SKM-1 treated with dmso at 0.1 percent for 144 hours (cell line): ENCODE results near the gene VCAN.

Experiments
- DNase-seq: peaks from one replicate; lab custom pipeline; 2025; ENCODE audit not compliant: unreplicated experiment; lab: John Stamatoyannopoulos, UW

VCAN gene

DNA sequence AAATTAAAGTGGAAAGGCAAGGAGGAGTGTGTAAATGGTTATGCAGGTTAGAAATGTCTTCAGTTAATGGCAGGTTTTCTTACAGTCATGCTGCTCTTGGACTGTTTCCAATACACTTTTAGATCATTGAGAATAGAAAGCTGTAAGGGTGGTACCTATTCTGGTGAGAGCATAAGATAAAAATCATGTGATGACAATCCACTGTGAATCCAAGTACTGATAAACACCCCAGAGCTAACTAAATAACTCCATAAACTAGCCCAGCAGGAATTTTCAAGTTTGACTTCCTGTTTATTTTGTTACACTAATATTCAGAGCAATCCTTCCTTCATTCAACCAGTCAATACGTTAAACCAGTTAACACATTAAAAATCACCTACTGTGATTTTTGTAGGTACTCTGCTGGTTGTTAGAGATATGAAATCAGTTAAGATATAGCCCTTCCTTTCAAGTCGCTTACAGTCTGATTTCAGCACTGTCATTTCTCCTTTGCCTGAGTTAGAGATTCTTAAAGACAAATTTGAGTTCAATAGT is 22.6 kb downstream of the VCAN start:
- DNase-seq, result no peak

DNA sequence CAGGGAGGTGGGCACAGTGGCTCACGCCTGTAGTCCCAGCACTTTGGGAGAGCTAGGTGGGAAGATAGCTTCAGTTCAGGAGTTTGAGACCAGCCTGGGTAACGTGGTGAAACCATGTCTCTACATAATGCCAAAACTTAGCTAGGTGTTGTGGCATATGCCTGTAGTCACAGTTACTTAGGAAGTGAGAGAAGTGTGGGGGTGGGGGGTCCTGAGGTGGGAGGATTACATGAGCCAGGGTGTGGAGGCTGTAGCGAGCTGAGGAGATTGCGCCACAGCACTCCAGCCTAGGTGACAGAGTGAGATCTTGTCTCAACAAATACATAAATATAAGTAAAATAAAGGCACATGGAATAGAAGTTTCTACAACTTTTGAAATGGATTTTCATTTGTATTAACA is 23.1 kb downstream of the VCAN start:
- DNase-seq, result no peak

DNA sequence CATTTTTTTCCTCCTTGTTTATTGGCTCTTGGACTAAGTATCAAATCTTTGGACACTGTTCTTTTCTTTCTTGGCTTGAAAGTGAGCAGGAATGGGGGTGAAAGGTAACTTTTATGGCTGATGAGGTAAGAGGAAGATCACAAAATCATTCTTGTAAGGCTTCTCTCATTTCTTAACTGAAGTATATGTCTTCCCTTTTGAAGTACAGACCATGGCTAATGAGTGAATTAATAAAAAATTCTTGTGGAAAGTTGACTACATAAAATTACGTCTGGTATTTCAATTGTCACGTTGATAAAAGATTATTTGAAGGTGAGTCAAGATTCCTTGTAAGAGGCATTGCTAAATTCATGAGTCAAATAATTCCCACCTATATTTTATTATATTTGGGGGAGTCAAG is 25.1 kb downstream of the VCAN start:
- no peak for DNase-seq

DNA sequence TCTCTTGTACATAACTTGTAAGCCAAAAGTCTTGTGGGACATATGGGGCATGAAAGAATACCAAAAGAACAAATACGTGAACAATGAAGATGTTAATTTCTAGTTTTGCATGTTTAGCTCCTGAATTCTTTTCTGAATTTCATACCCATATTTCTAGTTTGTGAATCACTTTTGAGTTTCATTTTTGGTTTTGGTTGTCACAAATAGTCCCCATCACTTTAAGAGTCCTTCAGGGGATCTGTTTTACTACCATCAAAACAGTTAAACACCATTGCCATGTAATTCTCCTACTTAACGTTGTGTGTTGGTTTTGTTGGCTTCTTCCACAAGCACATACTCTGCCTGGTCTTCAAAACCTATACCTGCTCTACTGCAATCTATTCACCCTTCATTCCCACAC is 27.0 kb downstream of the VCAN start:
- DNase-seq, result no peak

DNA sequence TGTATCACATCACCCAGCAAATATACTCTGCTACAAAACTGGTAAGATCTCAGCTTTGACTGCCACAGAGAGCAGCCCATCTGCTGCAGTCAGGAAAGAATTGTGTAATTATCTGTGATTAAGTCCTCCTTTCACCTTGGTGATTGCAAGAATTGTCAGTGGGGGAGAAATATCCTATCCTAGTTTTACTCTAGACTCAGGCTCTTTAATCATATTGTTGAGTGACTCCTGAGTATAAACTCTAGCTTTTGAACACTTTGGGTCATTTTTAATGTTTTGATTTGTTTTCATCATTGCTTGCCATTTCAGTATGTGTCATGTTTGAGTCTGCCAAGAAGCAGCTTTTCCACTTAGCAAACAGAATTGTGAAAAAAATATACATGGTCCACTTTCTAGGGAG is 32.1 kb downstream of the VCAN start:
- no peak for DNase-seq

DNA sequence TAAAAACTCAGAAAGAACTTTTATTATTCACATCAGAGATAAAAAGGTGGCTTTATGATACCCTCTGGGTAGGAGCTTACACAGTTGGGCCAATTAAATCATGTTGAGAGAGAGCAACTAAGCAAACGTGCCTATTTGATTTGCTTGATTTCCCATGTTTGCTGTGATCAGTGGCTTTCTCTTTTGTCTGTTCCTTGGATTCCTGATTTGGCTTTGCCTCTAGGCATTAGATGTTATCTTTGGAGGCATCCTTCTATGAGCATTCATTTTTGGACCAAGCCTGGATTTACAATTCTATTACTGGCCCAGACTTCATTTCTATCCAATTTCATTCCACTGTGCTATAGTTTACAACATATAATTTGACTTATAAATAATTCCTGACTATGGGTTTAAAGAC is 35.9 kb downstream of the VCAN start:
- DNase-seq, result no peak

DNA sequence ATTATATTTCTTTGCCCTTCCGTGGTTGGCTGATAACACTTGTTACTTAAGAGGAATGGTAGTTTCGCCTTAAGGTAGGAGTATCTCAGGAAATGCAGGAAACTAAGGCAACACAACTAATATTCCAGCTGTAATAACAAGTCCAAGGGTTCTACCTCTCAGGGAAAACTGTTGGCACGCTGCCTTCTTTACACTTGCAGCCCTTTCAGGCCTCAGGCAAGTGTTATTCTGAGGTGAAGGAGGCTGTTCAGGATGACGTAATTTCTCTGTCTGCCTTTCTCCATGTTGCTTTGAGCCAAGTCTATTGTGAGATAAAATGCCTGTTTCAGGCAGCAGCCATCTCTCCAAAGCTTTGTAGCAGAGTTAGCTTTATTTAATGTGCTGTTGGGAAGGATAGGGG is 38.0 kb downstream of the VCAN start:
- no peak for DNase-seq

DNA sequence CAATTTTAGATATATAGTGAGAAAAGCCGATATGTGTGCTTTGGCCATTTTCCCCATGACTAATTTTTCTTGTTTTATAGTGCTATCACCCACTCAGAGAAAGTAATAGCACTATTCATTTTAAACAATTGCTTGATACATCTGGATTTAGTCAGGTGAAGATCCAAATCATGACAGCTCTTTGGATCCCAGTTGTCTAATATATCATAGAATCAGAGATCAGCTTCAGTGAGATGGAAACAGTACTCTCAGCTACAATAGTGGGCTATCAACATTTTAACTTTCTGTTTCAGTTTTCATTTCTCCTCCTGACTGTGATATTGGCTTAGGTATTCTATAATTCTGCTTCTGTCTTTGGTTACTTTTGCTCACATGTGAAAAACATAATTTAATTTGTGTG is 38.7 kb downstream of the VCAN start:
- no peak for DNase-seq

DNA sequence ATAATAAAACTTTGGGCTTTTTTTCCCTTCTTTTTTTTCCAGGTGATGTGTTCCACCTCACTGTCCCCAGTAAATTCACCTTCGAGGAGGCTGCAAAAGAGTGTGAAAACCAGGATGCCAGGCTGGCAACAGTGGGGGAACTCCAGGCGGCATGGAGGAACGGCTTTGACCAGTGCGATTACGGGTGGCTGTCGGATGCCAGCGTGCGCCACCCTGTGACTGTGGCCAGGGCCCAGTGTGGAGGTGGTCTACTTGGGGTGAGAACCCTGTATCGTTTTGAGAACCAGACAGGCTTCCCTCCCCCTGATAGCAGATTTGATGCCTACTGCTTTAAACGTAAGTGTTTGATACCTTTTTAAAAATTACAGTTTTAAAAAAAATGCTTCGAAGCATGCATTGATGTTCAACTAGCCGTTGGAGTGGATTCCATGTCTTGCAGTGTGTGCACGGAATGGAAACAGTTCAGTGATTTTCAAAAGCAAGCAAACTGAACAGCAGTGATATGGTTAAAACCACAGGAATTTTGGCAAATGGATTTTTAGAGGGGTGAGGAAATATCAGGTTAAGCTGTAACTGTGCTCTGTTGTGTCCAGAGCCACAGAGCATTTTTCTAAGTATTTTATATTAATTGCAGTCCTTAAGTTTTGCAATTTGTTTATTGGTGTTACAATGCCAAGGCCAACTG is 40.7 kb downstream of the VCAN start:
- DNase-seq, result no peak

DNA sequence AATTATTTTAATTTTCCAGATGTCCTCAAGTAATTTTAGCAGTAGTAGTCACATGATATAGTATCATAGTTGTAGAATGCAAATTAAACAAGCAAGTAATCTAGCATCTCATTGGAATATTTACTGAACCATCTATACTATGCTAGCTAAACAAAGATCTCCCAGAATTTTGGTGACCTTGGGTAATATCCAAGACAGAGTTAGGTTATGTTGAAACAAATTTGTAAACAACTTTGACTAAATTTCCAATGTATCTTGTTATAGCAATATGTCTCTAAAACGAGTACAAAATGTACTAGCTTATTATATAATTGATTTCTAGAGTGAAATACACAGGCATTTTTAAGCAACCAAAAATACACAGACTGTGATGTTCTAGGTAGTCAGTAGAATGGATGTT is 41.5 kb downstream of the VCAN start:
- DNase-seq, result no peak

DNA sequence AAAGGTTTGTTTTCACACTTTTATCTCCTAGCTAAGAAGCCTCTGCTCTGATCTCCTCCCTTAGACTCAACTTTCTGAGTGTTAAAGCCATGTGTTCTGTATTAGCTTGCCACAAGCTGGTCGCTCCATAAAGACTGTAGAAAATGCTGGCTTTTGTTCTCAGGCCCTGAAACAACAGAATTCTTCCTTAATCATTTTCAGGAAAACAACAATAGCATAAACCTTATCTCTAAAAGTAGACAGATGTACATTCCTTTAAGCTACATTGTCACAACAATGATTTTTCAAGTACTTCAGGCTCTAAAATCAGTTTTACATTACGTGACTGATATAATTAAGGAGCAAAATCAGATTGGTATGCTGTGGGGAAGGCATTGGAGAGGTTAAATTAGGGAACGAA is 41.9 kb downstream of the VCAN start:
- DNase-seq, result no peak

DNA sequence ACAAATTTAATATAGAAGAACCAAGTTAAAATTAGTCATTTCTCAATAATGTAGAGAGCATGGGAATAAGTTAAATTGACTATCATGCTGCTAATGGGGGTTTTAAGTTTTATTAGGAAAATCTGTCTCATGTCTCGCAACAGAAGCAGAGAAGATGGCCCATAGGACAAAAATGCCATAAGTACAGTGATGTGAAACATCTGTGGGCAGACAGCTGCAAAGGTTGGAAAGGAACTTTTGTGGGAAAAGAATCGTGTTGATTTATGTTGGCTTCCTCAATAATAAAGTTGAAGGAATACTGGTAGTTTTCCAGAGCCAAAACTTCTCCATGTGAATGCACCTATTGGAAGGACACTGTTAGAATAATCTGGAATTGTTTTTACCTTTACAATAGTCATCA is 44.8 kb downstream of the VCAN start:
- no peak for DNase-seq

DNA sequence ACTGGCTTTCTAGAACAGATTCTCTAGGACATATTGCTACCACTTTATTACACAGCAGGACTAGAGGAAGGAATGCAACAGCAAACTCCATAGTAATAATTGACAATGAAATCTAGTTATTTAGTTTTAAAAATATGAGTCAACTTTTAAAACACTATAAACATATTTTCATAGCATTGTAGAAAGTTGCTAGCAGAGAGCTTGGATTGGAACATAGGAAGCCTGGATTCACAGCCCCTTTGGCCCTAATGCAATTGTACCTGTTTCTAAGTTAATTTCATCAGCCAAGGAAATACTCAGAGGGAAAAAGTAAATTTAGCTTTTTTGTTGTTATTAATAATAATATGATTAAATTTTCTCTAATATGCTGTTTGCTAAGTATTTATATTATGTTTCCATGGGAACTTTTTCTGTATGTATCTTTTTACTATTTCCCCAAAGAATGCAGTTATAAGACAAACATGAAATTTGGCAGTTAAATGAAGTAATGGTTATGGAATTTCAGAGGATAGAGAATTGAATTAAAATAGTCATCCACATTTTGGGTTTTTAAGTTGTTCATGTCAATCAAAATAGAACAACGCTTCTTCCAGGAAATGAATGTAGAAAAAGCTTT is 45.6 kb downstream of the VCAN start:
- DNase-seq, result no peak

DNA sequence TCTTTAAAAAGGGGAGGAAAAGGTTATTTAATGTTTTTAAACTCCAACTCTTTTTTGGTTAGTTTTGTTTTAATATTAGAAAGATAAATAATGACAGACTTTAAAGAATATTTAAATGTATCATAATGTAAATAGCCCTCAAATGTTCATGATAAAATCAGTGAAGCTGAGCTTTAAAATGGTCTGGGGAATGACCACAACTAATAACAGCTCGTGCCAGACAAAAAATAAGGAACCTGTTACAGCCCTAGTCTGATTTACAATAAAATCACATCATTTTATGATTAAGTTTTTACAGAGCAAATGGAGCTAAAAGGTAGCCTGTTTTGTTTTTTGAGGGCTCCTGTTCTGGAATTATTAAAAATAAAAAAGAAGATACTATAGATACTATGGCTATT is 46.1 kb downstream of the VCAN start:
- DNase-seq, result no peak

DNA sequence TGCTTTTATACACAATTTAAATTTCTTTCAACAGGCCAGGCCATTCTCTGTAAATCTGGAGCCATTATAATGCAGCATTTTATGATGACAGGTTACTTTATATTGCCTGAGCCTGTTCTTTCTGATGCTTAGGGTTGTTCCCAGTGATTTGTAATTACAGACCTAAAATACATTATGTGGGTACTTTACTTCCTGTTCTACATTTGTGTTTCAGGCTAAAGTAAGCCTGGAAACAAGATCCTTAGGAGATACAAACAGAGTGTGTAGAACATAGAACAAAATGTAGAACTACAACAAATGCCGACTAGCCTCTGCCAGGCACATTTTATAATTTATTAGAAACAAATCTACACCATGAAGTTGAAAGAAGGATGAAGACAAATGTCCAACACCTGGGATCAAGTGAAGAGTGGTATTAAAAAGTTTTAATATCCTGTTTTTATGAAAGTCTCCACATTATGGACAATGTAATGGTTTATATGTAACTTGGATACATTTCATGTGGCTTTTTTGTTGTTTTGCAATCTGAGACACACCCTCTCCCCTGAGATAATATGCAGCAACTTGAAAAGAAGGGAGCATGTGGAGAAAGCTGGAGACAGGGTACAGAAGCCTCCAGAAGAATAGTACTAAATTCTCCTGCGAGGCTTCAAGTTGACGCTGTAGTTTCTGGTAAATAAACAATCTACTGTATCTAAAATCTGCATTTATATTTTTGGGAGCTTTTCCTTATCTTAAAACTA is 46.9 kb downstream of the VCAN start:
- DNase-seq, result no peak

DNA sequence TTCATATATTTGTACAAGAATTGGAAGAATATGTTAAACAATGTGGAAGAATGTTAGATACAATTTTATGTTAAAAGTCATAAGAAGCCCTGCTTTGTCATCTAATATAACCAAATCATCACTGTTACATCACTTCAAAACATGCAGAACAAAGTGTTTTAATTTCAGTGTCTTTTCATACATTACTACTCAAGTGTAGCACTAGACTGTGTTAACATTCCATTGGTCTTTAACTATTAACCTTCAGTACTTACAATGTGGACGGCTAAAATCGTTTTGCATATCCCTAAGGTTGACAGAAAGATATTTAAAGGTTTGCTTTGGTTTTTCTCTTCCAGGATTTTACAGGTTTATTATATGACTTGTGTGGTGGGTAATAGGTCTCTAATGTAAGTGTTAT is 50.9 kb downstream of the VCAN start:
- no peak for DNase-seq

DNA sequence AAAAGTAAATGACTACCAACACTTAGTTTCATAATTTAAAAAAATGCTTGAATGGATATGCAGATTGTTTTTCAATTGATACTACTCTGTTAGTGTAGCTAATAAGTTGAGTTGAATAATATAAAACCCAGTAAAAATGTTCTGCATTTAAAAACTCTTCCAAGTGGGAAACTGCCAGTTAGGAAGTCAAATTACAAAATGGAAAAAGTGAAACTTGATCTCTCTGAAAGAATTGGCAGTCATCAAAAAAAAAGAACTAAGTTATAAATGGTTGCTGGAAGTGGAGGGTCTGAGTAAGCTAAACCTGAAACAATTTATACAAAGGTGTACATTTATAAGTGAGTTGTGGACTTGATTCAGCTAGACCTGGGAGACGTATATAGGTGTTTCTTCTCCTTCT is 52.4 kb downstream of the VCAN start:
- no peak for DNase-seq

DNA sequence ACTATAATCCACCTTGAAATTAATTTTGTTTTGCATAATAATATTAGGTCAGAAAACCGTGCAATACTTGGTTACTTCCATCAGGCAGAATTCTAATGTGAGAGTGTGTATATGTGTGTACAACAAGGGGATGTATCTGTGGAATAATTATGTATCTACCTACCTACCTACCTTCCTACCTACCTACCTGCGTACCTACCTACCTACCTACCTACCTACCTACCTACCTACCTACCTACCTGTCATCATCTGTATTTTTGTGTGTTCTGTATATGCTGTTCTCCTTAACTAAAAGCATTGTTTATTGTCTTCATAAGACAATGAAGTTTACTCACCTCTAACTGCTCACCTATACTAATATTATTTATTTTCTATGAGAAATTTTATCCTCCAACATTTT is 52.8 kb downstream of the VCAN start:
- DNase-seq, result no peak

DNA sequence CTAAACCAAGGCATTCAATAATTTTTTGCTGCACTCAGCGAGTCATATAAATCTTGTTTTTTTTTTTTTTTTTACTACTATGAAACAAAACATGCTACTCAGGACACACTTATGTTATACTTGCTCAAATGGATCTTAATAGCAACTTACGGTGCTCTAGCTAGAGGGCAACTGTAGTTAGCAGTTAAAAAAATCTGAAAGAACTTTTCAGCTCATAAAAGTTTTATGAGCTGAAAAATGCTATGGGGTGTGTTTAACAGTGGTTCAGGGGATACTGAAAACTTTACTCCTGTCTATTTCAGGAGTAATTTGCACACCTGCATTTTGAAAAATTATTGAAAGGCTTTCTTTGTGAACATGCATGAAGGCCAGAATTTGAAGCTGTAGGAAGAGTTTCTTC is 53.4 kb downstream of the VCAN start:
- no peak for DNase-seq

DNA sequence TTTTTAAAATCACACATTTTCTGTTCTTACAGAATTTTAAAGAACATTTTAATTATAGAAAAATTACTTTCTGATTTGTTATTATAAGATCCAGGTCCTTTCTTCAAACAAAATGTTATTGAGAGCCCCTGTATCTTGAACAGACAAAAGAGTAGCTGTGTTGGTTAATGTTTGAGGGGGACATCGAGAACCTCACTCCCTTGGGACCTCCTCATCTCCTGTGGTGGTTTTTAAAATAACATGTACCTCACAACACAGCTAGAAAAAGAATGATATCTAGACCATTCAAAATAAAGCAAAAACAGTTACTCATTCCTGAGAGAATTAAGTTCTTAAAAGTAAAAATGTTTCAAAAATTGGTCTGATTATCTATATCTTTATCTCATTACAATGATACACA is 54.7 kb downstream of the VCAN start:
- no peak for DNase-seq

DNA sequence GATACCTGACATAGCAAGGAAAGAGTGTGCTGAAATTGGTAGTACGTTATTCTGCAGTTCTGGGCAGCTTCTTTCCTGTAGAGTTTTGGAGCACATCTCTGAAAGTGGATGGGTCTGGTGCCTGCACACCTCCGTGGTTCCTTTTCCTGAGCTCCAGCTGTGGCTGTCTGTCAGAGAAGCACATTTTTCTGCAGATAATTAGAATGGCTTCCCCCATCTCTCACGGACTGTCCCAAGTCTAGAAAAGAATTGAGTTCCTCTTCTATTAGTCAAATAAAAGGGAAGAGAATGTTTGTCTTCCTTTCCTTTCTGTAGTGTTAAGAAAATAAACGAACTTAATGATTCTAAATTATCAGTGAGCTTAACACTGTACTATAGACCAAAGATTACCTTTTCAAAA is 55.7 kb downstream of the VCAN start:
- DNase-seq, result no peak

DNA sequence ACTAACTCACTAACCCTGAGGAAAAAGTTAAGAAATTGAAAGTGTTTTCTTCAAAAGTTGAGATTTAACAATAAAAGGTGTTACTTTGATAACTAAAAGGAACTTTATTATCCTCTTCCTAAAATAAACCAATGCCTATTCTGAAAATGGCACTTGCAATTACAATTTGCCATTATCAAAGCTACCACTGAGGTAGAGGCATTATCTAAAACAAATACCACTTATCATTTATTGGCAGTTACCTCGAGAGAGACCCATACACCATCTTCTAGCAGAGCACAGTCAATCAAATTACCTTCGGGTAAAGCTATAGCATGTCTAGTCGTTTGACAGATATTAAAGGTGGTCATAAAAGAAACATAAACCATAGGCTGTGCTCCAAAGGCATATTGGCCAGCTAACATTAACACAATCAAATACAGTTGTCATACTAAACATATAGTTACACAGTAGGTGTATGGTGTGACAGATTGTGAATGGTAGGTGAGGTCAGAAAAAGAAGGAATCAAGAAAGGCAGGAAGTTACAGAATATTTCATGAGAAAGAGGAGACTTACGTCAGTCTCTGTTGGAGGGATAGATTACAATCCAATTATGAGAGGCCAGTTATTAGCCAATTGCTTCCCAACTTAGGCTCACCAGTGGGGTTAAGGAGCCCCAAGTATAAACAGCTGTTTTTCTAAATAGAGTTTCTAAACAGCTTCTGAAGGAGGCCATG is 56.3 kb downstream of the VCAN start:
- no peak for DNase-seq
